Measurements from ENCODE around the gene REXO4. TPM values are rescaled to one million over a fixed set of nuclear protein-coding genes. Genes with fewer than 3 reads are reported as not detected.
"Not testable (repeated sequence)": the region's sequence is repeated elsewhere in the genome, so short reads cannot be mapped to it uniquely, and the experiment has no call there.

Gene REXO4
- total RNA-seq, 1 experiment from 2014 or later: 38.6 TPM

DNA sequence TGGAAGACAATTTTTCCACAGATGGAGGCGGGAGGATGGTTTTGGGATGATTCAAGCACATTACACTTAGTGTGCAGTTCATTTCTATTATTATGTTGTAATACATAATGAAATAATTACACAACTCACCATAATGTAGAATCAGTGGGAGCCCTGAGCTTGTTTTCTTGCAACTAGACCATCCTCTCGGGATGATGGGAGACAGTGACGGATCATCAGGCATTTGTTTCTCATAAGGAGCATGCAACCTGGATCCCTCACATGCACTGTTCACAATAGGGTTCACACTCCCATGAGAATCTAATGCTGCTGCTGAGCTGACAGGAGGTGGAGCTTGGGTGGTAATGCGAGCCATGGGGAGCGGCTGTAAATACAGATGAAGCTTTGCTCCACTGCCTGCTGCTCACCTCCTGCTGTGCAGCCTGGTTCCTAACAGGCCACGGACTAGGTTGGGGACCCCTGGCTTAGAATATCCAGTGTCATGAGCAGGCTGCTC is 40.0 kb downstream of the REXO4 start:
- H3K4me3 Mint-ChIP-seq: no peak overlapping the region; the same call in 1 of the 2 replicates
- CTCF ChIA-PET: interaction anchor here (0.9 to 2.3 kb wide), 7 partner anchors 17 to 109 kb away, joined by 3 to 11 read pairs (median 5); partner anchors contain the start of gene CACFD1
- peaks cover 4% of the 10 kb centered on the region for H3K9me3 Mint-ChIP-seq
- H3K27ac Mint-ChIP-seq: no peak overlapping the region
- POLR2A ChIA-PET: interaction anchor here (1.1 kb wide), 1 partner anchor 30 kb away, joined by 3 read pairs; the partner anchor contains the start of gene MED22
- ATAC-seq: no peak
- peaks cover 15% of the 10 kb centered on the region for H3K4me1 Mint-ChIP-seq
- no peak for DNase-seq (ENCODE audit: low spot score)
- peaks cover 3% of the 10 kb centered on the region; the same call in 1 of the 2 replicates for H3K36me3 Mint-ChIP-seq
- TF ChIP-seq HMGA2 (CRISPR knock-in tag; IDR thresholded peaks at IDR 0.05) (no peak), ELF4 (CRISPR knock-in tag; IDR thresholded peaks at IDR 0.05; ENCODE audit: low read depth) (no peak), ESRRA (CRISPR knock-in tag; IDR thresholded peaks at IDR 0.05; ENCODE audit: borderline replicate concordance) (no peak), KAT7 (CRISPR knock-in tag; IDR thresholded peaks at IDR 0.05; ENCODE audit: borderline replicate concordance) (no peak), GABPB1 (CRISPR knock-in tag; IDR thresholded peaks at IDR 0.05) (no peak), EMX1 (CRISPR knock-in tag; IDR thresholded peaks at IDR 0.05) (no peak), ZNF671 (CRISPR knock-in tag; IDR thresholded peaks at IDR 0.05) (no peak), SMAD4 (CRISPR knock-in tag; IDR thresholded peaks at IDR 0.05) (no peak), PRRX2 (CRISPR knock-in tag; IDR thresholded peaks at IDR 0.05) (no peak), SP1 (CRISPR knock-in tag; conservative IDR thresholded peaks at IDR 0.05) (no peak)
- TF ChIP-seq, protein P1, sequence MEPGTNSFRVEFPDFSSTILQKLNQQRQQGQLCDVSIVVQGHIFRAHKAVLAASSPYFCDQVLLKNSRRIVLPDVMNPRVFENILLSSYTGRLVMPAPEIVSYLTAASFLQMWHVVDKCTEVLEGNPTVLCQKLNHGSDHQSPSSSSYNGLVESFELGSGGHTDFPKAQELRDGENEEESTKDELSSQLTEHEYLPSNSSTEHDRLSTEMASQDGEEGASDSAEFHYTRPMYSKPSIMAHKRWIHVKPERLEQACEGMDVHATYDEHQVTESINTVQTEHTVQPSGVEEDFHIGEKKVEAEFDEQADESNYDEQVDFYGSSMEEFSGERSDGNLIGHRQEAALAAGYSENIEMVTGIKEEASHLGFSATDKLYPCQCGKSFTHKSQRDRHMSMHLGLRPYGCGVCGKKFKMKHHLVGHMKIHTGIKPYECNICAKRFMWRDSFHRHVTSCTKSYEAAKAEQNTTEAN (CRISPR knock-in tag; IDR thresholded peaks at IDR 0.05): no peak
- TF ChIP-seq, protein P2, sequence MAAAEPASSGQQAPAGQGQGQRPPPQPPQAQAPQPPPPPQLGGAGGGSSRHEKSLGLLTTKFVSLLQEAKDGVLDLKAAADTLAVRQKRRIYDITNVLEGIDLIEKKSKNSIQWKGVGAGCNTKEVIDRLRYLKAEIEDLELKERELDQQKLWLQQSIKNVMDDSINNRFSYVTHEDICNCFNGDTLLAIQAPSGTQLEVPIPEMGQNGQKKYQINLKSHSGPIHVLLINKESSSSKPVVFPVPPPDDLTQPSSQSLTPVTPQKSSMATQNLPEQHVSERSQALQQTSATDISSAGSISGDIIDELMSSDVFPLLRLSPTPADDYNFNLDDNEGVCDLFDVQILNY (CRISPR knock-in tag; IDR thresholded peaks at IDR 0.05): no peak
- TF ChIP-seq, protein P3, sequence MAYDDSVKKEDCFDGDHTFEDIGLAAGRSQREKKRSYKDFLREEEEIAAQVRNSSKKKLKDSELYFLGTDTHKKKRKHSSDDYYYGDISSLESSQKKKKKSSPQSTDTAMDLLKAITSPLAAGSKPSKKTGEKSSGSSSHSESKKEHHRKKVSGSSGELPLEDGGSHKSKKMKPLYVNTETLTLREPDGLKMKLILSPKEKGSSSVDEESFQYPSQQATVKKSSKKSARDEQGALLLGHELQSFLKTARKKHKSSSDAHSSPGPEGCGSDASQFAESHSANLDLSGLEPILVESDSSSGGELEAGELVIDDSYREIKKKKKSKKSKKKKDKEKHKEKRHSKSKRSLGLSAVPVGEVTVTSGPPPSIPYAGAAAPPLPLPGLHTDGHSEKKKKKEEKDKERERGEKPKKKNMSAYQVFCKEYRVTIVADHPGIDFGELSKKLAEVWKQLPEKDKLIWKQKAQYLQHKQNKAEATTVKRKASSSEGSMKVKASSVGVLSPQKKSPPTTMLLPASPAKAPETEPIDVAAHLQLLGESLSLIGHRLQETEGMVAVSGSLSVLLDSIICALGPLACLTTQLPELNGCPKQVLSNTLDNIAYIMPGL (CRISPR knock-in tag; IDR thresholded peaks at IDR 0.05): no peak
- TF ChIP-seq, protein P4, sequence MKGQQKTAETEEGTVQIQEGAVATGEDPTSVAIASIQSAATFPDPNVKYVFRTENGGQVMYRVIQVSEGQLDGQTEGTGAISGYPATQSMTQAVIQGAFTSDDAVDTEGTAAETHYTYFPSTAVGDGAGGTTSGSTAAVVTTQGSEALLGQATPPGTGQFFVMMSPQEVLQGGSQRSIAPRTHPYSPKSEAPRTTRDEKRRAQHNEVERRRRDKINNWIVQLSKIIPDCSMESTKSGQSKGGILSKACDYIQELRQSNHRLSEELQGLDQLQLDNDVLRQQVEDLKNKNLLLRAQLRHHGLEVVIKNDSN (CRISPR knock-in tag; IDR thresholded peaks at IDR 0.05): no peak
- TF ChIP-seq, protein P5, sequence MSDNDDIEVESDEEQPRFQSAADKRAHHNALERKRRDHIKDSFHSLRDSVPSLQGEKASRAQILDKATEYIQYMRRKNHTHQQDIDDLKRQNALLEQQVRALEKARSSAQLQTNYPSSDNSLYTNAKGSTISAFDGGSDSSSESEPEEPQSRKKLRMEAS (CRISPR knock-in tag; IDR thresholded peaks at IDR 0.05): no peak
- peaks cover 30% of the 10 kb centered on the region for H3K27me3 Mint-ChIP-seq (ENCODE audit: low read depth)

DNA sequence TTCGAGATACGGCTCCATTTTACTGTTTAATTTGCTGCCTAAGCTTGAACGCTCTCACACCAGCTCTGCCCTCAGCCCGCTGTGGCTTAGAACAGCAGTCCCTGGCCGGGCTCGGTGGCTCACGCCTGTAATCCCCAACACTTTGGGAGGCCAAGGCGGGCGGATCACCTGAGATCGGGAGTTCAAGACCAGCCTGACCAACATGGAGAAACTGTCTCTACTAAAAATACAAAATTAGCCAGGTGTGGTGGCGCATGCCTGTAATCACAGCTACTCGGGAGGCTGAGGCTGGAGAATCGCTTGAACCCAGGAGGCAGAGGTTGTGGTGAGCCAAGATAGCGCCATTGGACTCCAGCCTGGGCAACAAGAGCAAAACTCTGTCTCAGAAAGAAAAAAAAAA is 40.5 kb downstream of the REXO4 start:
- POLR2A ChIA-PET: not testable (repeated sequence)
- CTCF ChIA-PET: interaction anchor here (0.6 to 2.3 kb wide), 8 partner anchors 19 to 109 kb away, joined by 3 to 11 read pairs (median 4); partner anchors contain the start of genes ADAMTS13 and CACFD1

DNA sequence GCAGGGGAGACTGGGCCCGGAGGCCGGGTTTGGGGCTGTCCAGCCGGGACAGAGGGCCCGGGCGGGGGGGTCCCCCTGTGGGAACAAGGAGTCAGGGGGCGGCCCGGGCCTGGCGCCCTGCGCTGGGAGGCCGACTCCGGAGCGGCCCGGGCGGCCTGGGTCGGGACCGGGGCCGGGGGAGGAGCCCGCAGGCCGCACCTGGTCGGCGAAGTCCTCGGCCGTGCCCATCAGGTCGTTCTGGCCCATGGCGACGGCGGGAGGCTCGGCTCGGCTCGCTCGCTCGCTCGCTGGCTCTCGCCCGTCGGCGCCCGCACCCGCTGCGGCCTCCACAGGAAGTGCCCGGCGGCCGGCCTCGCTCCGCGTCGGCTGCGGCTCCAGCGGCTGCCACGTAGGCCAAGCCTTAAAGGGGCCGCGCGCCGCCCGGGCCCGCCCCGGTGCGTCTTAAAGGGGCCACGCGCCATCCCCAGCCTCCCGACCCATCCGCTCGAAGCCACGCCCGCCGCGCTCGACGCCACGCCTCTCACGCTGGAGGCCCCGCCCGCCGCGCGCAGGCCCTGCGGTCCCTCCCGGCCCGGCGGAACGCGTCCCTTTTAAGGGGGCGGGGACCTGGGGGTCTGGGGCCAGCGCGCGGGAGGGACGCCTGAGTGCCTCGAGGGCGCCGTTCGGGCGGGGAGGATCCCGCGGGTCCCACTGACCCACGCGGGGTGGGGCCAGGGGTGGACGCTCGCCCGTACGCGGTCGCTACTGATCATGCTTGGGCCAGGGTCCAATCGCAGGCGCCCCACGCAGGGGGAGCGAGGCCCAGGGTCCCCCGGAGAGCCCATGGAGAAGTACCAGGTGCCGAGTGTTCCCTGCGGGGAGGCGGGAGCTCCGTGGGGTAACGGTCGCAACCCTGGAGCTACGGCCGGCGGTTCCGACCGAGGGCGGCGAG is 41.8 kb downstream of the REXO4 start, which contains the start of the genes STKLD1 and SURF4:
TSS of gene STKLD1 (plus strand) at position 643 of the 931 bp plus-strand sequence. CDS start at position 751, 108 bp downstream.
TSS of gene SURF4 (minus strand) at position 337 of the 931 bp plus-strand sequence. CDS start at position 246, 91 bp downstream.
- DNase-seq (ENCODE audit: low spot score) (peak; percentile 96), ATAC-seq (peak; percentile 92)
- Mint-ChIP-seq H3K27me3 (ENCODE audit: low read depth) (peaks cover 30% of the 10 kb centered on the region), H3K9me3 (peaks cover 4% of the 10 kb centered on the region), H3K4me3 (peak within 1 kb of the TSS; percentile 98), H3K36me3 (peaks cover 18% of the 10 kb centered on the region), H3K4me1 (peaks cover 17% of the 10 kb centered on the region), H3K27ac (peak within 1 kb of the TSS; percentile 96)
- POLR2A ChIA-PET: interaction anchor here (0.7 to 1.0 kb wide), 2 partner anchors 28 to 66 kb away, joined by 3 read pairs; partner anchors contain the start of genes MED22 and RPL7A
- CTCF ChIA-PET: interaction anchor here (0.9 to 2.3 kb wide), 4 partner anchors 28 to 111 kb away, joined by 3 to 11 read pairs (median 3); partner anchors contain the start of genes ADAMTS13, MED22 and RPL7A
- peak; percentile 29; the same call in 1 of the 2 replicates for TF ChIP-seq ZNF263 (CRISPR knock-in tag; IDR thresholded peaks at IDR 0.05; ENCODE audit: low read depth)
- TF ChIP-seq, protein P6, sequence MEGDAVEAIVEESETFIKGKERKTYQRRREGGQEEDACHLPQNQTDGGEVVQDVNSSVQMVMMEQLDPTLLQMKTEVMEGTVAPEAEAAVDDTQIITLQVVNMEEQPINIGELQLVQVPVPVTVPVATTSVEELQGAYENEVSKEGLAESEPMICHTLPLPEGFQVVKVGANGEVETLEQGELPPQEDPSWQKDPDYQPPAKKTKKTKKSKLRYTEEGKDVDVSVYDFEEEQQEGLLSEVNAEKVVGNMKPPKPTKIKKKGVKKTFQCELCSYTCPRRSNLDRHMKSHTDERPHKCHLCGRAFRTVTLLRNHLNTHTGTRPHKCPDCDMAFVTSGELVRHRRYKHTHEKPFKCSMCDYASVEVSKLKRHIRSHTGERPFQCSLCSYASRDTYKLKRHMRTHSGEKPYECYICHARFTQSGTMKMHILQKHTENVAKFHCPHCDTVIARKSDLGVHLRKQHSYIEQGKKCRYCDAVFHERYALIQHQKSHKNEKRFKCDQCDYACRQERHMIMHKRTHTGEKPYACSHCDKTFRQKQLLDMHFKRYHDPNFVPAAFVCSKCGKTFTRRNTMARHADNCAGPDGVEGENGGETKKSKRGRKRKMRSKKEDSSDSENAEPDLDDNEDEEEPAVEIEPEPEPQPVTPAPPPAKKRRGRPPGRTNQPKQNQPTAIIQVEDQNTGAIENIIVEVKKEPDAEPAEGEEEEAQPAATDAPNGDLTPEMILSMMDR (IDR thresholded peaks at IDR 0.05): no peak
- TF ChIP-seq, protein P7, sequence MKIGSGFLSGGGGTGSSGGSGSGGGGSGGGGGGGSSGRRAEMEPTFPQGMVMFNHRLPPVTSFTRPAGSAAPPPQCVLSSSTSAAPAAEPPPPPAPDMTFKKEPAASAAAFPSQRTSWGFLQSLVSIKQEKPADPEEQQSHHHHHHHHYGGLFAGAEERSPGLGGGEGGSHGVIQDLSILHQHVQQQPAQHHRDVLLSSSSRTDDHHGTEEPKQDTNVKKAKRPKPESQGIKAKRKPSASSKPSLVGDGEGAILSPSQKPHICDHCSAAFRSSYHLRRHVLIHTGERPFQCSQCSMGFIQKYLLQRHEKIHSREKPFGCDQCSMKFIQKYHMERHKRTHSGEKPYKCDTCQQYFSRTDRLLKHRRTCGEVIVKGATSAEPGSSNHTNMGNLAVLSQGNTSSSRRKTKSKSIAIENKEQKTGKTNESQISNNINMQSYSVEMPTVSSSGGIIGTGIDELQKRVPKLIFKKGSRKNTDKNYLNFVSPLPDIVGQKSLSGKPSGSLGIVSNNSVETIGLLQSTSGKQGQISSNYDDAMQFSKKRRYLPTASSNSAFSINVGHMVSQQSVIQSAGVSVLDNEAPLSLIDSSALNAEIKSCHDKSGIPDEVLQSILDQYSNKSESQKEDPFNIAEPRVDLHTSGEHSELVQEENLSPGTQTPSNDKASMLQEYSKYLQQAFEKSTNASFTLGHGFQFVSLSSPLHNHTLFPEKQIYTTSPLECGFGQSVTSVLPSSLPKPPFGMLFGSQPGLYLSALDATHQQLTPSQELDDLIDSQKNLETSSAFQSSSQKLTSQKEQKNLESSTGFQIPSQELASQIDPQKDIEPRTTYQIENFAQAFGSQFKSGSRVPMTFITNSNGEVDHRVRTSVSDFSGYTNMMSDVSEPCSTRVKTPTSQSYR (CRISPR knock-in tag; IDR thresholded peaks at IDR 0.05): 0 out of 2 replicates have a peak, but pooled peaks have one; percentile 15
- 0 out of 2 replicates have a peak, but pooled peaks have one; percentile 79 for TF ChIP-seq IRF2 (CRISPR knock-in tag; IDR thresholded peaks at IDR 0.05; ENCODE audit: borderline replicate concordance, low read depth)

More for the DNA sequence above, 40.5 kb downstream of the REXO4 start:
- peaks cover 15% of the 10 kb centered on the region for H3K4me1 Mint-ChIP-seq
- H3K27ac Mint-ChIP-seq; H3K9me3 Mint-ChIP-seq; H3K36me3 Mint-ChIP-seq; ATAC-seq; DNase-seq (ENCODE audit: low spot score): not testable (repeated sequence)
- peaks cover 30% of the 10 kb centered on the region for H3K27me3 Mint-ChIP-seq (ENCODE audit: low read depth)
- peak overlapping the region; percentile 53 for H3K4me3 Mint-ChIP-seq
